SK-N-SH treated with all-trans-retinoic acid at 6 μM for 48 hours (cell line): Measurements from ENCODE around the gene IRF1.

Experiments
- BACH2 ChIP-seq: fragments of 250-450 bp; sonication (Bioruptor Pico); IDR thresholded peaks from 2 replicates; pipeline ENCODE4 v1.9.0; 2021; ENCODE audit warnings: mild to moderate bottlenecking, borderline replicate concordance
- ZFP3 ChIP-seq: fragments of 250-450 bp; sonication (Bioruptor Pico); IDR thresholded peaks from 2 replicates; pipeline ENCODE4 v1.5.0; 2020; ENCODE audit warnings: mild to moderate bottlenecking, moderate library complexity
- TF ChIP-seq, protein P1 (sequence below): fragments of 250-450 bp; sonication (Bioruptor Pico); IDR thresholded peaks from 2 replicates; pipeline ENCODE4 v1.8.0; 2020; ENCODE audit warnings: mild to moderate bottlenecking, moderate library complexity, borderline replicate concordance
- TF ChIP-seq, protein P2 (sequence below): fragments of 250-450 bp; sonication (Bioruptor Pico); IDR thresholded peaks from 2 replicates; pipeline ENCODE4 v1.5.1; 2021; ENCODE audit warnings: mild to moderate bottlenecking, moderate library complexity

The IRF1 gene

DNA sequence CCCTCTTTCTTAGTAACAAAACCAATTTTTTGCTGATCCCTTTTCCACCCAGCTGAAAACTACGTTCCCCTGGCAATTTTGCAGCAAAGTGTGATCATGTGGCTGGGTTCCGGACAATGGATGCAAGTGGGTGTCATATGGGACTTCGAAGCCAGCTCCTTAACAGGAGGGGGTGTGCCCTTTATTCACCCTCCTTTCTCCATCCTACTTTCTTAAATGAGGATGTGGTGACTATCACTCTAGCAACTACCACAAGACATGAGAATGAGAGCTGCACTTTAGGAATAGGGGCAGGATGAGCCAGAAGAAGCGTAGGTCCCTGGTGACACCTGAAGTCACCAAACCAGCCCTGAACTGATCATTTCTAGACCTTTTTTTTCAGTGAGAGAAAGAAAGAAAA lies 58.9 kb downstream of the IRF1 start (continued):
- TF ChIP-seq BACH2, result no peak
- TF ChIP-seq, protein P1, sequence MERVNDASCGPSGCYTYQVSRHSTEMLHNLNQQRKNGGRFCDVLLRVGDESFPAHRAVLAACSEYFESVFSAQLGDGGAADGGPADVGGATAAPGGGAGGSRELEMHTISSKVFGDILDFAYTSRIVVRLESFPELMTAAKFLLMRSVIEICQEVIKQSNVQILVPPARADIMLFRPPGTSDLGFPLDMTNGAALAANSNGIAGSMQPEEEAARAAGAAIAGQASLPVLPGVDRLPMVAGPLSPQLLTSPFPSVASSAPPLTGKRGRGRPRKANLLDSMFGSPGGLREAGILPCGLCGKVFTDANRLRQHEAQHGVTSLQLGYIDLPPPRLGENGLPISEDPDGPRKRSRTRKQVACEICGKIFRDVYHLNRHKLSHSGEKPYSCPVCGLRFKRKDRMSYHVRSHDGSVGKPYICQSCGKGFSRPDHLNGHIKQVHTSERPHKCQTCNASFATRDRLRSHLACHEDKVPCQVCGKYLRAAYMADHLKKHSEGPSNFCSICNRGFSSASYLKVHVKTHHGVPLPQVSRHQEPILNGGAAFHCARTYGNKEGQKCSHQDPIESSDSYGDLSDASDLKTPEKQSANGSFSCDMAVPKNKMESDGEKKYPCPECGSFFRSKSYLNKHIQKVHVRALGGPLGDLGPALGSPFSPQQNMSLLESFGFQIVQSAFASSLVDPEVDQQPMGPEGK (CRISPR knock-in tag), result no peak
- no peak for TF ChIP-seq ZFP3
- TF ChIP-seq, protein P2, sequence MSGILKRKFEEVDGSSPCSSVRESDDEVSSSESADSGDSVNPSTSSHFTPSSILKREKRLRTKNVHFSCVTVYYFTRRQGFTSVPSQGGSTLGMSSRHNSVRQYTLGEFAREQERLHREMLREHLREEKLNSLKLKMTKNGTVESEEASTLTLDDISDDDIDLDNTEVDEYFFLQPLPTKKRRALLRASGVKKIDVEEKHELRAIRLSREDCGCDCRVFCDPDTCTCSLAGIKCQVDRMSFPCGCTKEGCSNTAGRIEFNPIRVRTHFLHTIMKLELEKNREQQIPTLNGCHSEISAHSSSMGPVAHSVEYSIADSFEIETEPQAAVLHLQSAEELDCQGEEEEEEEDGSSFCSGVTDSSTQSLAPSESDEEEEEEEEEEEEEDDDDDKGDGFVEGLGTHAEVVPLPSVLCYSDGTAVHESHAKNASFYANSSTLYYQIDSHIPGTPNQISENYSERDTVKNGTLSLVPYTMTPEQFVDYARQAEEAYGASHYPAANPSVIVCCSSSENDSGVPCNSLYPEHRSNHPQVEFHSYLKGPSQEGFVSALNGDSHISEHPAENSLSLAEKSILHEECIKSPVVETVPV (CRISPR knock-in tag), result no peak
